CD4-positive, alpha-beta T cell (primary cell): Measurements from ENCODE around the gene GSTA5. TPM values are rescaled to one million over a fixed set of nuclear protein-coding genes. Genes with fewer than 3 reads are reported as not detected.
"Not testable (repeated sequence)": the region's sequence is repeated elsewhere in the genome, so short reads cannot be mapped to it uniquely, and the experiment has no call there.

ENCODE experiments used
- ATAC-seq: fragments of 200-7000 bp; cut with Tn5 transposase; one replicate; pipeline ENCODE4 v1.10.0; 2022; ENCODE audit warnings: mild to moderate bottlenecking; ENCODE audit not compliant: poor library complexity
- CTCF ChIA-PET: fragments of 350-600 bp; sonication (Branson Sonifier 250); formaldehyde crosslinking; loops from one replicate; lab custom pipeline; 2021; ENCODE audit warnings: antibody characterized with exemption, inconsistent platforms; lab: Charles Lee
- POLR2A ChIA-PET: fragments of 350-600 bp; sonication (Branson Sonifier 250); formaldehyde crosslinking; loops from one replicate; lab custom pipeline; 2021; ENCODE audit warnings: antibody characterized with exemption, inconsistent platforms; lab: Charles Lee
- DNase-seq, 14 experiments: peaks; one replicate each; pipeline ENCODE4 v3.0.0-alpha.2; 2013 to 2020; ENCODE audit warnings: mixed read lengths in 2 of 14
- H3K27ac ChIP-seq, 2 donors: one replicate each; pipeline versions ENCODE4 v1.5.1 to v1.7.0; 2013; ENCODE audit warnings: low read length in 2 of 2, low read depth in 1 of 2, mild to moderate bottlenecking in 1 of 2
- H3K27me3 ChIP-seq, 2 experiments: 1 replicate in 1 of 2; 2 replicates in 1 of 2; pipeline versions ENCODE4 v1.6.1 to v1.7.0; 2013; ENCODE audit warnings: low read length in 2 of 2, control low read depth in 1 of 2, mild to moderate bottlenecking in 1 of 2, moderate library complexity in 1 of 2; ENCODE audit not compliant: insufficient read depth in 2 of 2, control insufficient read depth in 1 of 2
- H3K36me3 ChIP-seq: one replicate; pipeline ENCODE4 v1.6.1; 2013; ENCODE audit warnings: low read length, control low read depth; ENCODE audit not compliant: insufficient read depth
- H3K4me1 ChIP-seq: one replicate; pipeline ENCODE4 v1.6.1; 2013; ENCODE audit warnings: low read length, control low read depth; ENCODE audit not compliant: insufficient read depth
- H3K4me3 ChIP-seq: one replicate; pipeline ENCODE4 v1.5.1; 2013; ENCODE audit warnings: mild to moderate bottlenecking, low read length, moderate library complexity
- H3K9me3 ChIP-seq, 2 experiments: 1 replicate in 1 of 2; 2 replicates in 1 of 2; pipeline versions ENCODE4 v1.6.1 to v1.7.0; 2013; ENCODE audit warnings: low read length in 2 of 2, mild to moderate bottlenecking in 2 of 2, control low read depth in 1 of 2, moderate library complexity in 1 of 2; ENCODE audit not compliant: control insufficient read depth in 1 of 2, insufficient read depth in 1 of 2
- H3K27ac Mint-ChIP-seq: one replicate; pipeline ENCODE4 v1.8.0; 2020; ENCODE audit warnings: mixed read lengths
- H3K27me3 Mint-ChIP-seq: one replicate; pipeline ENCODE4 v1.8.0; 2021; ENCODE audit warnings: mixed read lengths
- H3K36me3 Mint-ChIP-seq: one replicate; pipeline ENCODE4 v1.8.0; 2021; ENCODE audit warnings: low read depth, mixed read lengths
- H3K4me1 Mint-ChIP-seq: one replicate; pipeline ENCODE4 v1.8.0; 2021; ENCODE audit warnings: low read depth, mixed read lengths
- H3K4me3 Mint-ChIP-seq: one replicate; pipeline ENCODE4 v1.8.0; 2020; ENCODE audit warnings: mild to moderate bottlenecking, mixed read lengths
- H3K9me3 Mint-ChIP-seq: one replicate; pipeline ENCODE4 v1.8.0; 2020; ENCODE audit warnings: mixed read lengths
- intact Hi-C, 2 experiments: fragments of 100-400 bp; cut with DNase I in 1 of 2; cut with micrococcal nuclease in 1 of 2; formaldehyde crosslinking; loops; one replicate each; pipeline versions ENCODE4 v1.15.1 to v1.9.0; 2023 to 2025; cut with DNase I, micrococcal nuclease
- total RNA-seq, 174 experiments: library from RNA in 2 of 174; stranded (reverse) in 2 of 174; gene quantifications; one replicate each; pipeline ENCODE4 v1.2.3 and lab custom pipeline; 2021 to 2026
- TF ChIP-seq, protein P1 (sequence below): fragments of 200-600 bp; IDR thresholded peaks from one replicate; pipeline ENCODE4 v1.8.0; 2022; ENCODE audit warnings: antibody characterized with exemption, mild to moderate bottlenecking

Gene GSTA5
- total RNA-seq, 2 experiments from 2014 or later, result not detected

GRCh38 chr6:52858416-52858815 lies 17.8 kb upstream of the GSTA5 start:
- H3K4me1 Mint-ChIP-seq, result no peaks in the 10 kb centered on the region
- no peaks in the 10 kb centered on the region for H3K9me3 Mint-ChIP-seq
- Histone ChIP-seq H3K36me3 (no peaks in the 10 kb centered on the region), H3K4me1 (no peaks in the 10 kb centered on the region), H3K27me3 (peaks cover 8 to 11% of the 10 kb centered on the region in 2 experiments), H3K27ac (no peak overlapping the region), H3K4me3 (no peak overlapping the region), H3K9me3 (no peaks in the 10 kb centered on the region)
- ATAC-seq, result no peak
- ChIA-PET POLR2A (no interaction called here), CTCF (no interaction called here)
- H3K27ac Mint-ChIP-seq, result no peak overlapping the region
- H3K4me3 Mint-ChIP-seq, result no peak overlapping the region
- H3K36me3 Mint-ChIP-seq, result no peaks in the 10 kb centered on the region
- TF ChIP-seq, protein P1, sequence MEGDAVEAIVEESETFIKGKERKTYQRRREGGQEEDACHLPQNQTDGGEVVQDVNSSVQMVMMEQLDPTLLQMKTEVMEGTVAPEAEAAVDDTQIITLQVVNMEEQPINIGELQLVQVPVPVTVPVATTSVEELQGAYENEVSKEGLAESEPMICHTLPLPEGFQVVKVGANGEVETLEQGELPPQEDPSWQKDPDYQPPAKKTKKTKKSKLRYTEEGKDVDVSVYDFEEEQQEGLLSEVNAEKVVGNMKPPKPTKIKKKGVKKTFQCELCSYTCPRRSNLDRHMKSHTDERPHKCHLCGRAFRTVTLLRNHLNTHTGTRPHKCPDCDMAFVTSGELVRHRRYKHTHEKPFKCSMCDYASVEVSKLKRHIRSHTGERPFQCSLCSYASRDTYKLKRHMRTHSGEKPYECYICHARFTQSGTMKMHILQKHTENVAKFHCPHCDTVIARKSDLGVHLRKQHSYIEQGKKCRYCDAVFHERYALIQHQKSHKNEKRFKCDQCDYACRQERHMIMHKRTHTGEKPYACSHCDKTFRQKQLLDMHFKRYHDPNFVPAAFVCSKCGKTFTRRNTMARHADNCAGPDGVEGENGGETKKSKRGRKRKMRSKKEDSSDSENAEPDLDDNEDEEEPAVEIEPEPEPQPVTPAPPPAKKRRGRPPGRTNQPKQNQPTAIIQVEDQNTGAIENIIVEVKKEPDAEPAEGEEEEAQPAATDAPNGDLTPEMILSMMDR, result no peak
- DNase-seq, result no peak
- peaks cover 78% of the 10 kb centered on the region for H3K27me3 Mint-ChIP-seq
- intact Hi-C loops, result no loop called here

DNA sequence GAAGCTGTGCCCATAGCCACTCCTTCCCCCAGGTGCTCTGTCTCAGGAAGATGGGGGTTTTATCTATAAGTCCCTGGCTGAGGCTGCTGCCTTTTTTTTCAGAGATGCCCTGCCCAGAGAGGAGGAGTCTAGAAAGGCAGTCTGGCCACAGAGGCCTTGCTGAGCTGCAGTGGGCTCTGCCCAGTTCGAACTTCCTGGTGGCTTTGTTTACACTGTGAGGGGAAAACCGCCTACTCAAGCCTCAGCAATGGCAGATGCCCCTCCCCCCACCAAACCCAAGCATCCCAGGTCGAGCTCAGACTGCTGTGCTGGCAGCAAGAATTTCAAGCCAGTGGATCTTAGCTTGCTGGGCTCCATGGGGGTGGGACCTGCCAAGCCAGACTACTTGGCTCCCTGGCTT lies 15.5 kb upstream of the GSTA5 start:
- H3K9me3 Mint-ChIP-seq, H3K27ac Mint-ChIP-seq, H3K4me3 Mint-ChIP-seq, DNase-seq, CTCF ChIA-PET, POLR2A ChIA-PET, H3K4me1 Mint-ChIP-seq, intact Hi-C loops, H3K4me3 ChIP-seq, ATAC-seq, H3K27ac ChIP-seq, H3K9me3 ChIP-seq, H3K36me3 ChIP-seq, H3K36me3 Mint-ChIP-seq, H3K4me1 ChIP-seq: not testable (repeated sequence)
- H3K27me3 Mint-ChIP-seq, result peaks cover 77% of the 10 kb centered on the region
- peaks cover 8 to 11% of the 10 kb centered on the region in 2 experiments for H3K27me3 ChIP-seq

DNA sequence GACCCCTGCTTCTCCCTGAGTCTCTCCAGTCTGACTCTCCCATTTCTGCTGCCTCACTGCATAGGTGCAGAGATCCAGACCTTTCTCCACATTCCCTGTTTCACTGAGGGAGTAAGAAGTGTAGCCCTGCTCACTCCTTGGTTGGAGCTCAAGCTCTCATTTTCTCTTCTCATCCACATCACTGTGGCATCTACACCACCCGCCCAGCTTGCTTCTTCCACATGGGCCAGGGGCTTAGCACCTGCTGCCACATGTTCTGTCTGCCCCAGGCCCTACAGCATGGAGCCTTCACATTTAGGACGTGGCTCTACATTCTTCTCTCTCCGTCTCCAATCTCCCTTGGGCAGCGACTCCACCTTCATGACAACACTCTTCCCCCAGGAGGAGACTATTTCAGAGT lies 8.5 kb upstream of the GSTA5 start:
- TF ChIP-seq, protein P1, result no peak
- Mint-ChIP-seq H3K4me1 (no peaks in the 10 kb centered on the region), H3K4me3 (no peak overlapping the region), H3K27me3 (peaks cover 24% of the 10 kb centered on the region), H3K9me3 (no peaks in the 10 kb centered on the region), H3K36me3 (no peaks in the 10 kb centered on the region), H3K27ac (no peak overlapping the region)
- Histone ChIP-seq H3K9me3 (no peaks in the 10 kb centered on the region), H3K27me3 (peaks cover 0 to 3% of the 10 kb centered on the region in 2 experiments), H3K27ac (no peak overlapping the region), H3K4me3 (no peak overlapping the region), H3K36me3 (no peaks in the 10 kb centered on the region), H3K4me1 (no peaks in the 10 kb centered on the region)
- ChIA-PET POLR2A (no interaction called here), CTCF (no interaction called here)
- no peak for DNase-seq
- no peak for ATAC-seq
- intact Hi-C loops, result no loop called here

GRCh38 chr6:52846002-52846401 lies 5.4 kb upstream of the GSTA5 start:
- peaks cover 0 to 3% of the 10 kb centered on the region in 2 experiments for H3K27me3 ChIP-seq
- no peak overlapping the region for H3K27ac Mint-ChIP-seq
- ATAC-seq, result no peak
- H3K27ac ChIP-seq, result no peak overlapping the region
- H3K4me3 Mint-ChIP-seq, result no peak overlapping the region
- no peaks in the 10 kb centered on the region for H3K36me3 ChIP-seq
- ChIA-PET POLR2A (no interaction called here), CTCF (no interaction called here)
- no peaks in the 10 kb centered on the region for H3K9me3 ChIP-seq
- no peak overlapping the region for H3K4me3 ChIP-seq
- TF ChIP-seq, protein P1, result no peak
- H3K36me3 Mint-ChIP-seq, result no peaks in the 10 kb centered on the region
- DNase-seq, result no peak
- H3K4me1 Mint-ChIP-seq, result no peaks in the 10 kb centered on the region
- H3K4me1 ChIP-seq, result no peaks in the 10 kb centered on the region
- intact Hi-C loops, result no loop called here
- peaks cover 11% of the 10 kb centered on the region for H3K27me3 Mint-ChIP-seq
- no peaks in the 10 kb centered on the region for H3K9me3 Mint-ChIP-seq
